GM10847 (cell line): ENCODE measurements around the gene TMEM135.

Experiments used
- POLR2A ChIP-seq: IDR thresholded peaks from 2 replicates; pipeline ENCODE4 v1.6.1; 2011; ENCODE audit not compliant: insufficient read length; ENCODE audit errors: extremely low read depth

Gene TMEM135

DNA sequence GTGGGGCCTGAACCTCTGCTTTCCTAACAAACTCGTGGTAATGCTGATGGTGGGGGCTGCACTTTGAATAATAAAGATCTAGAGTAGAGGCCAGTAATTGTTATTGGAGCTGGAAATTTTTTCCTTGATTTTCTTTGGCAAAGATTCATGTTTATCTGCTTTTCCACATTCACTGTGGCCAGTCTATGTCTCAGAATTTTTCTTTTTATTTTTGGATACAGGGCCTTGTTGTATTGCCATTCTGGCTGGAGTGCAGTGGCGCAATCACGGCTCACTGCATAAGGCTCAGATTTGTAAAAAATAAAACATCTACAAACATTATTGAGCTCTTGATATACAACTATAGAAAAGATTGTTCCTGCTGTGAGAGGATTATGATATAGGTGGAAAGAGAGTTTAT, 1.6 kb downstream of the TMEM135 start:
- TF ChIP-seq POLR2A: no peak

DNA sequence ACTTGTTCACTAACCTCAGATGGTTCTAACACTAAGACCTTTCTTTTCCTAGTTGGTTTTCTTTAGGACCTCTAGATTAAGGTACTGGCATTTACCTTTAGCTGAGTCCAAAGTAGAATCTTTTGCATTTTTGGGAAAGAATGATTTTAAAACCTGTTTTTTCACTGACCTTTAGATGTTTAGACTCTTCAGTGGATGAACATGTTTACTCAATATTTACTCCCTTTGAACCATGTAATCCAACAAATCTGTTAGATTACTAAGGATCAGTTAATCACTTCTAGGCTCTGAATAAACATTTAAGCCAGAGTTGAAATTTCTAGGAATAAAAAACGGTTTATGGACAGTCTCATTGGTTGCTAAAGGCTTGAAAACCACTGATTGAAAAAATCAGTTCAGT, 6.2 kb downstream of the TMEM135 start:
- TF ChIP-seq POLR2A: no peak

DNA sequence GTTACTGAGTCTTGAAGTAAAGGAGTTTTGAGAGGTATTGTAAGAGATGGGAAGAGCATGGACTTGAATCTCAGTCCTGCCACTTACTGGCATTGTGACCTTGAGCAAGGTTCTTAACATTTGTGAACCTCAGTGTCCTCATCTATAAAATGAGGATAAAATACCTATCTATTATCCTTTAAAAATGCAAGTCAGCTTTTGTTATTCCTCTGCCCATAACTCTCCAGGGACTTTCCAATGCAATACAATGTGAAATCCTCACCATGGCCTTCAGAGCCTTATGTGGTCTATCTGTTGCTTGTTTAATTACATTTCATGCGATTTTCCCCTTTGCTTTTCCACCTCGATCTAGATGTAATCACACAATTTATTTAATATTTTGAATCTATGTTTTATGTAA, 9.1 kb downstream of the TMEM135 start:
- TF ChIP-seq POLR2A: no peak

DNA sequence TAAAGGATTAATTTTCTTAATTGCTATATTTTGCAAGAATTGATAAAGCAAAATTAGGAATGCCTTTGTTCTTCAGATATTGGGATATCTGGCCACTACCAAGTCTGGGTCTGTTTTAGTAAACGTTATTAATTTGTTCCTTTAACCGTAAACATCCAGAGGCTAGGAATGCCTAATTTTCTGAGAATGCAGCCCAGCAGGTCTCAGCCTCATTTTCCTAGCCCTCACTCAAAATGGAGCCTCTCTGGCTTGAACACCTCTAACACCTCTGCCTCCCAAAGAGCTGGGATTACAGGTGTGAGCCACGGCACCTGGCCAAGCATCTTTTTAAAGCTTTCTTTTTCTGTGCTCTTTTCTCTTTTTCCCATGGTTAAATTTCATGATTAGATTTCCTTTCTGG, 18.4 kb downstream of the TMEM135 start:
- no peak for TF ChIP-seq POLR2A

DNA sequence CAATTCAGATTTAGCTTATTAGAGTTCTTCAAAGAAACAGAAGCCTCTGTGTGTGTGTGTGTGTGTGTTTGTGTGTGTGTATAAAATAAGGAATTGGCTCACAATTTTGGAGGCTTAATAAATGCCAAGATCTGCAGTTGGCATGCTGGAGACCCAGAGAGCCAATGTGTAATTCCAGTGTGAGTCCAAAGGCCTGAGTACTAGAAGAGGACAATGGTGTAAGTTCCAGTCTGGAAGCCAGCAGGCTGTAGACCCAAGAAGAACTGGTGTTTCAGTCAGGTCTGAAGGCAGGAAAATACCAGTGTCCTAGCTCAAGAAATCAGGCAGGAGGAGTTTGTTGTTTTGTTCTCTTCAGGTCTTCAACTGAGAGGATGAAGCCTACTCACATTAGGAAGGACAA, 20.0 kb downstream of the TMEM135 start:
- TF ChIP-seq POLR2A: no peak

DNA sequence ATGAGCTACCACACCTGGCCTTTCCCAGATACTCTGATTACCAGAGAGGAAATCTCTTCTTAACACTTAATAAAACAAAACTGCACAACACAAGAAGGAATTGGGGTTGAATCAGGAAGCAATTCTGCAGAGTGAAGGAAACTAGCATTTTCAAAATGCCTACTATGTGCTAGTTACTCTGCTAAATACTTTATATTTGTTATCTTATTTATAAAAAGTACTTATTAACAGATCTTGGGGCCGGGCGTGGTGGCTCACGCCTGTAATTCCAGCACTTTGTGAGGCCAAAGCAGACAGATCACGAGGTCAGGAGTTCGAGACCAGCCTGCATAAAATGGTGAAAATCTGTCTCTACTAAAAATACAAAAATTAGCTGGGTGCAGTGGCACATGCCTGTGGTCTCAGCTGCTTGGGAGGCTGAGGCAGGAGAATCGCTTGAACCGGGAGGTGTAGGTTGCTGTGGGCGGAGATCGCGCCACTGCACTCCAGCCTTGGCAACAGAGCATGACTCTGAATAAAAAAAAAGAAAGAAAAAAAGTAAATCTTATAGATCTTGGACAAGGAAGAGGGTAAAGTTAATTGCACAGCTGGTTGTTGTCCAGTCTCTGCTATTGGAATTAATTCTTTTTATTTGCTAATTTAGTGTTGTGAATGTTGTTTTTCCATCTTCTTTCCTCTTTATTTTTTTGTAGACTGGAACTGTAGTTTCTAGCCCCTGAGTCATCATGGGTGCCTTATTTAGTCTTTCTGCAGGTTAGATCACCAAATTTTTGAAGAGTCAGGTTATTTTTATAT, 22.1 kb downstream of the TMEM135 start:
- TF ChIP-seq POLR2A: no peak

GRCh38 chr11:87061766-87062165, 24.0 kb downstream of the TMEM135 start:
- no peak for TF ChIP-seq POLR2A

- no peak for TF ChIP-seq POLR2A
Observed at GRCh38 chr11:87063982-87064381, 26.2 kb downstream of the TMEM135 start.

- TF ChIP-seq POLR2A: no peak
Observed at GRCh38 chr11:87072787-87073186, 35.1 kb downstream of the TMEM135 start.

GRCh38 chr11:87076260-87076783, 38.6 kb downstream of the TMEM135 start:
- TF ChIP-seq POLR2A: no peak

DNA sequence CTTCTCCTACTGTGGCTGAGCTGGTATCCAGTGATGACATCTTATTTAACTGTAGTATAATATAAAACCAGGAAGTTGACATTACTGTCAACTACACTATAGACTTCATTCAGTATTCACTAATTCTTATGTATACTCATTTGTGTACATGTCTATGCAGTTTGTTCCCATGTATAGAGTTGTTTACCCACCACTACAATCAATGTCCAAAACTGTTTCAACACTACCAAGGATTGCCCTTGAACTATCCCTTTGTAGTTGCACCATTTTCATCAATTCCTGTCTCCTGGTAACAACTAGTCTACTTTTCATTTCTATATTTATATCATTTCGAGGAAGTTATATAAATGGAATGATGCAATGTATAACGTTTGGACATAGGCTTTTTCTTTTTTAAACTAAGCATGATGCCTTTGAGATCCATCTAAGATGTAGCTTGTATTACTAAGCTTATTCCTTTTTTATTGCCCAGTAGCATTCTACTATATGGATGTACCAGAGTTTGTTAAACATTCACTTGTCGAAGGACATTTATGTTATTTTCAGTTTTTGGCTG, 39.2 kb downstream of the TMEM135 start:
- no peak for TF ChIP-seq POLR2A

DNA sequence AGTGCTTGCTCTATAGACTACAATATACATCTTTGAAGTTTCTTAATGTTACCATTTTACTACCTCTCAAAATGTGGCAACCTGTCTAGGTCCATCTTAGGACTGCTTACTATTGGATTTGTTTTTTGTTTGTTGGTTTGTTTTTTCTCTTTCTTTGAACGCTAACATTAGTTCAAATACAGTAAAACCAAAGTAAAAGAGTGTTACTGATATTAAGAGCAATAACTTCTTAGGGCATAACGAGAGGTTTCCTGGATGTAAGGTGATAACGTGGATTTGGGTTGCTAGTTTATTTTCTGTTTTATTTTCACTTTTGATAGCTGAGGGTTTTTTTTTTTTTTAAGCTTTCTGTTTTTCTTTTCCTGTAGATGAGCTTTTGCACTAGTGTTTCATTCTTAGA, 43.6 kb downstream of the TMEM135 start:
- no peak for TF ChIP-seq POLR2A

DNA sequence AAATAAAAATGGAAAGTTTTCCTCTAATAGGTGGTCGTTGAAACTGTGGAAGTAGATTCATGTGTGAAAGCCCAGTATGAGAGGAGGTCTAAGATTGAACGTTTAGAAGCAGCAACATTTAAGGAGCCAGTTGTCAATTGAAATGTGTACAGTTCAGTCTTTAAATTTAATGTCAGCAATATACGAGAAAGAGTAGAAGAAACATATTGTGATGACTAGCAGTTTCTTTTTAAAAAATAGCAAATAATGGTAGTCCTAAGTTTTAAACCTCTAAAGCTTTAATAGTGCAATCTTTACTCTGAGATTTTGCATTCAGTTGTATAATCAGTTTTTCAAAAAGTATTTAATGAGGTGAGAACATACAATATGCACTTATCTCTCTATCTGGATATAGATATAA, 44.9 kb downstream of the TMEM135 start:
- no peak for TF ChIP-seq POLR2A

GRCh38 chr11:87083029-87083428, 45.3 kb downstream of the TMEM135 start:
- no peak for TF ChIP-seq POLR2A

- TF ChIP-seq POLR2A: no peak
Observed at GRCh38 chr11:87092159-87092558, 54.4 kb downstream of the TMEM135 start.

DNA sequence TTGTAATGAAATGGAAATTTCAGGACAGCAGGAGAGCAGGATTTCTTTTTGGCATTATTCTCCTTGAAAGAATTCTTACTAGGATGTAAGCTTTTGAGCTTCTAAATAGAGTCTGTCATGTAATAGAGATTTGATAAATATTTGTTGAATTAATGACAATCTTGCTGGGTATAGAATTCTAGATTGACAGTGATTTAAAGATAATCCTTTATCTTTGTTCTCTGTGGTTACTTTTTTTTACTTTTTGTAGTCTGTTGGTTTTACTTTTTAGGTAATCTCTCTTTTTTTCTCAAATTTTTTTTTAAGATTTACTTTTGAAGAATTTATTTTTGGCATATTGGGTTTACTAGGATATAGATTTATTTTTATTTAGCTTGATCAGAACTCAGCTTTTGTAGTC, 54.8 kb downstream of the TMEM135 start:
- no peak for TF ChIP-seq POLR2A

- TF ChIP-seq POLR2A: no peak
Observed at GRCh38 chr11:87097582-87097981, 59.8 kb downstream of the TMEM135 start.
